HG03571 (cell line): ENCODE data around the gene HOXC10.

Experiments
- ATAC-seq: cut with Tn5 transposase; IDR thresholded peaks from one replicate; pipeline ENCODE4 v1.9.1; 2021; ENCODE audit not compliant: unreplicated experiment

HOXC10 gene

DNA sequence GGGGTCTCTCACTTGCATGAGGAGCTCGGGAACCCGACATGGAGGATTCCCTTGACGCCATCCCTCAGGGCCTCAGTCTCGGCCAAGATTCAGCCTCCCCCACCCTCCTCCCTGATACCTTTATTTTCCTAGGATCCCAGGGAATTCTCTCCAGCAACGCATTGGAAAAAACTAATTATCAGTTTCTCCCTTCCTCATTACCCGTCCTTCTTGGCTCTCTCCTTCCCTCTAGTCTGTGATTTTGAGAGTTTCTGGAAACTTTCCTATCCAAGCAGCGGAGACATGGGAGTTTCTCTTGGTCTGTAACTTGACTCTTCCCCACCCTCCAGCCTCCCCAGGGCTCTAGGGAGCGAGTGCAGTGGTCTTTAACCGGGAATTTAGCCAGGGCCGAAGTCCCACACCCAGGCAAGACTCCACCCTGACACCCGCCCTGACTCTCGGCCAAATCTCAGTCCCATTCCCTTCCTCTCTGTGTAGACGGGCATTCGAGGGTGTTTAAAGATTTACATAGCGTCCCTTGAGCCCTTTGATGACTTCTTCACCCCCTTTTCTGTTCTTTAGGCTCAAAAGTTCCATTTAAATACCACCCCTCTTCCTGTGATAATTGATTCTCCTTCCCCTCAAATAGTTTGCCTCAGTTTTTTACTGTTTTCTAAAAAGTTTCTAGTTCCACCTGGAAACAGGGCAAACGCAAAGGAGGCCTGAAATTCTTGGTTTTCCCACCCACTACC is 54.6 kb downstream of the HOXC10 start:
- ATAC-seq = no peak
